ENCODE results near the gene TSR3. TPM values are rescaled to one million over a fixed set of nuclear protein-coding genes. Genes with fewer than 3 reads are reported as not detected.

Gene TSR3
- 67.6 and 87.3 TPM in 2 replicates for polyA plus RNA-seq (2012; rRNA removed)
- 57.7 and 71.3 TPM in 2 replicates for polyA plus RNA-seq (2012; cell fraction: cytosol; rRNA removed)
- polyA plus RNA-seq (2012; cell fraction: nucleus; rRNA removed), result 44.6 and 53.0 TPM in 2 replicates

- peak within 1 kb of the TSS in 1 of 2 experiments; percentile 56; a peak in 1 of 4 replicates for H3K27ac ChIP-seq (ENCODE audit: low read depth in 2 of 2, low read length in 1 of 2)
- peaks cover 56% of the 10 kb centered on the region for H3K79me2 ChIP-seq (ENCODE audit: insufficient read depth)
- ChIA-PET CTCF (interaction anchor here (2.3 kb wide), 1 partner anchor 13 kb away, joined by 11 read pairs; no protein-coding TSS in a partner anchor), POLR2A (no interaction called here)
- peak within 1 kb of the TSS; percentile 98 for H3K4me3 ChIP-seq (ENCODE audit: low read depth in 2 of 2, low read length in 1 of 2)
- H3K36me3 ChIP-seq (replicated peaks in 1 of 2; ENCODE audit: control insufficient read depth in 1 of 2, insufficient read depth in 2 of 2, low read length in 1 of 2), result peaks cover 0 to 19% of the 10 kb centered on the region in 2 experiments
- H3K4me1 ChIP-seq (ENCODE audit: control insufficient read depth in 1 of 2, insufficient read depth in 2 of 2, low read depth in 1 of 2, low read length in 1 of 2), result peaks cover 0 to 15% of the 10 kb centered on the region in 2 experiments; a peak in 2 of 4 replicates
- TF ChIP-seq FOXJ3 (CRISPR knock-in tag; IDR thresholded peaks at IDR 0.05) (no peak), POLR2AphosphoS5 (IDR thresholded peaks at IDR 0.05; ENCODE audit: low read depth, low read length) (peak; percentile 73), PBX3 (IDR thresholded peaks at IDR 0.05) (no peak), MXI1 (IDR thresholded peaks at IDR 0.05; ENCODE audit: low read depth, low read length) (peak; percentile 53; the same call in 1 of the 2 replicates), MEF2A (IDR thresholded peaks at IDR 0.05; ENCODE audit: borderline replicate concordance, low read depth) (no peak), RFX5 (IDR thresholded peaks at IDR 0.05; ENCODE audit: low read length) (no peak), EP300 (IDR thresholded peaks at IDR 0.05; ENCODE audit: borderline replicate concordance in 1 of 2, low read depth in 1 of 2, low read length in 1 of 2) (no peak; a peak in 1 of 4 replicates), YY1 (IDR thresholded peaks at IDR 0.05; ENCODE audit: low read depth) (peak; percentile 94), ELF1 (IDR thresholded peaks at IDR 0.05) (peak; percentile 91), TAF1 (IDR thresholded peaks at IDR 0.05; ENCODE audit: borderline replicate concordance, low read depth, low read length) (peak; percentile 91), NRF1 (IDR thresholded peaks at IDR 0.05; ENCODE audit: low read depth, low read length) (peak; percentile 79), GABPA (IDR thresholded peaks at IDR 0.05; ENCODE audit: low read depth) (peak; percentile 82), SMC3 (IDR thresholded peaks at IDR 0.05; ENCODE audit: low read depth, low read length) (no peak), USF2 (IDR thresholded peaks at IDR 0.05; ENCODE audit: borderline replicate concordance, low read depth, low read length) (peak; percentile 98), MAX (IDR thresholded peaks at IDR 0.05; ENCODE audit: low read depth) (peak; percentile 59; the same call in 1 of the 2 replicates), SIN3A (IDR thresholded peaks at IDR 0.05; ENCODE audit: borderline replicate concordance, low read depth, low read length) (peak; percentile 97), RCOR1 (IDR thresholded peaks at IDR 0.05; ENCODE audit: low read length) (no peak)
- TF ChIP-seq, protein P1, sequence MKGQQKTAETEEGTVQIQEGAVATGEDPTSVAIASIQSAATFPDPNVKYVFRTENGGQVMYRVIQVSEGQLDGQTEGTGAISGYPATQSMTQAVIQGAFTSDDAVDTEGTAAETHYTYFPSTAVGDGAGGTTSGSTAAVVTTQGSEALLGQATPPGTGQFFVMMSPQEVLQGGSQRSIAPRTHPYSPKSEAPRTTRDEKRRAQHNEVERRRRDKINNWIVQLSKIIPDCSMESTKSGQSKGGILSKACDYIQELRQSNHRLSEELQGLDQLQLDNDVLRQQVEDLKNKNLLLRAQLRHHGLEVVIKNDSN (IDR thresholded peaks at IDR 0.05; ENCODE audit: borderline replicate concordance, low read depth), result peak; percentile 98
- TF ChIP-seq, protein P2, sequence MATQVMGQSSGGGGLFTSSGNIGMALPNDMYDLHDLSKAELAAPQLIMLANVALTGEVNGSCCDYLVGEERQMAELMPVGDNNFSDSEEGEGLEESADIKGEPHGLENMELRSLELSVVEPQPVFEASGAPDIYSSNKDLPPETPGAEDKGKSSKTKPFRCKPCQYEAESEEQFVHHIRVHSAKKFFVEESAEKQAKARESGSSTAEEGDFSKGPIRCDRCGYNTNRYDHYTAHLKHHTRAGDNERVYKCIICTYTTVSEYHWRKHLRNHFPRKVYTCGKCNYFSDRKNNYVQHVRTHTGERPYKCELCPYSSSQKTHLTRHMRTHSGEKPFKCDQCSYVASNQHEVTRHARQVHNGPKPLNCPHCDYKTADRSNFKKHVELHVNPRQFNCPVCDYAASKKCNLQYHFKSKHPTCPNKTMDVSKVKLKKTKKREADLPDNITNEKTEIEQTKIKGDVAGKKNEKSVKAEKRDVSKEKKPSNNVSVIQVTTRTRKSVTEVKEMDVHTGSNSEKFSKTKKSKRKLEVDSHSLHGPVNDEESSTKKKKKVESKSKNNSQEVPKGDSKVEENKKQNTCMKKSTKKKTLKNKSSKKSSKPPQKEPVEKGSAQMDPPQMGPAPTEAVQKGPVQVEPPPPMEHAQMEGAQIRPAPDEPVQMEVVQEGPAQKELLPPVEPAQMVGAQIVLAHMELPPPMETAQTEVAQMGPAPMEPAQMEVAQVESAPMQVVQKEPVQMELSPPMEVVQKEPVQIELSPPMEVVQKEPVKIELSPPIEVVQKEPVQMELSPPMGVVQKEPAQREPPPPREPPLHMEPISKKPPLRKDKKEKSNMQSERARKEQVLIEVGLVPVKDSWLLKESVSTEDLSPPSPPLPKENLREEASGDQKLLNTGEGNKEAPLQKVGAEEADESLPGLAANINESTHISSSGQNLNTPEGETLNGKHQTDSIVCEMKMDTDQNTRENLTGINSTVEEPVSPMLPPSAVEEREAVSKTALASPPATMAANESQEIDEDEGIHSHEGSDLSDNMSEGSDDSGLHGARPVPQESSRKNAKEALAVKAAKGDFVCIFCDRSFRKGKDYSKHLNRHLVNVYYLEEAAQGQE (IDR thresholded peaks at IDR 0.05; ENCODE audit: low read depth, low read length), result peak; percentile 68; the same call in 1 of the 2 replicates
- DNase-seq, result peak; percentile 96
- 1% methylated on average over 12 of the region's 98 CpGs for WGBS (ENCODE audit: low lambda C conversion rate)
- no peaks in the 10 kb centered on the region for H3K9me2 ChIP-seq
- H4K20me1 ChIP-seq (ENCODE audit: insufficient read depth), result peaks cover 14% of the 10 kb centered on the region; the same call in 1 of the 2 replicates
- no peaks in the 10 kb centered on the region for H3K27me3 ChIP-seq (ENCODE audit: insufficient read depth)
- no peaks in the 10 kb centered on the region for H3F3A ChIP-seq (replicated peaks; ENCODE audit: insufficient read depth)
- 0 out of 2 replicates have a peak within 1 kb of the TSS, but pooled peaks have one; percentile 51 for H2AFZ ChIP-seq (ENCODE audit: low read depth)
- H3K9ac ChIP-seq, result peak within 1 kb of the TSS; percentile 82
- H3K4me2 ChIP-seq, result peak within 1 kb of the TSS; percentile 98
- H3K9me3 ChIP-seq, result no peaks in the 10 kb centered on the region
Measured at GRCh38 chr16:1351582-1352362, at the start of gene TSR3, which contains the start of gene GNPTG. Gene TSR3, minus strand, starts transcription at chr16:1351878. Its CDS starts 74 bp downstream, at chr16:1351804. Gene GNPTG, plus strand, starts transcription at chr16:1351931. Its CDS starts 35 bp downstream, at chr16:1351966.

All from SK-N-SH (cell line).